Measurements from ENCODE around the gene ITGA11. TPM values are rescaled to one million over a fixed set of nuclear protein-coding genes. Genes with fewer than 3 reads are reported as not detected.

The ITGA11 gene
- total and polyA plus RNA-seq, 2 of the 13 experiments (the other 11 are each of a cell fraction or from before 2014, with no cell fraction given) = not detected

DNA sequence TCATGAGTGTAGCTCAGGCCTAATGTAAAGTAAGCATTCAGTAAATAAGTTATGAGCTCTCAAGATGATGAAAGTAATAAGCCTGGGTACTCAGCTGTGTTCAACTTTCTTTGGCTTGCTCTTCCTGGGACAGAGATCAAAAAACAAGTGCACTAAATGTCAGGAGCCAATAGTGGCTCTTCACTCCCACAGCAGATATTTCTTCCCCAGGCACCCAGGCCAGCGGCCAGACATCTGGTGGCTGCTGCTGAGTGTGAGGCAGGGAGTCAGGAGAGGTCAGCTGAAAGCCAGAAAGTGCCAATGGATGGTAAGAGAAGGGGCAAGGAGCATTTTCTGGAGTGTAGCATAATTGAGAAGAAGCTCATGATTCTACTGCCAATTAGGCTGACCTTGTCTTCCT, 18.2 kb upstream of the ITGA11 start:
- H3K4me3 ChIP-seq (replicated peaks in 1 of 3; ENCODE audit: insufficient read depth in 1 of 3, low read depth in 2 of 3, low read length in 3 of 3) = no peak overlapping the region
- H2AFZ ChIP-seq (ENCODE audit: low read length) = no peak overlapping the region
- no peak for DNase-seq (ENCODE audit: low spot score)
- POLR2A ChIA-PET = no interaction called here
- WGBS (ENCODE audit: low lambda C conversion rate) = 0% methylated on average over 1 of the region's 1 CpG
- H3K27ac ChIP-seq (ENCODE audit: extremely low read length, insufficient read depth, low read length) = no peak overlapping the region
- no peaks in the 10 kb centered on the region for H3K9me3 ChIP-seq (ENCODE audit: low read length)
- ATAC-seq = no peak
- H3K4me1 ChIP-seq (ENCODE audit: insufficient read depth, low read length) = no peaks in the 10 kb centered on the region
- H3K79me2 ChIP-seq (ENCODE audit: insufficient read depth, low read length) = no peaks in the 10 kb centered on the region
- no peak overlapping the region for H3K9ac ChIP-seq (ENCODE audit: insufficient read depth, low read depth, low read length)
- TF ChIP-seq PHB2 (IDR thresholded peaks at IDR 0.05; ENCODE audit: partially characterized antibody) = no peak
- TF ChIP-seq ZNF121 (CRISPR knock-in tag; IDR thresholded peaks at IDR 0.05) = no peak
- no peak for TF ChIP-seq FIP1L1 (IDR thresholded peaks at IDR 0.05; ENCODE audit: borderline replicate concordance, insufficient read depth, low read depth, low read length)
- no peak for TF ChIP-seq POLR2AphosphoS5 (IDR thresholded peaks at IDR 0.05; ENCODE audit: low read depth, low read length)
- TF ChIP-seq ZKSCAN8 (CRISPR knock-in tag; IDR thresholded peaks at IDR 0.05; ENCODE audit: borderline replicate concordance) = no peak
- TF ChIP-seq ELF1 (CRISPR knock-in tag; IDR thresholded peaks at IDR 0.05) = no peak
- TF ChIP-seq, protein P1, sequence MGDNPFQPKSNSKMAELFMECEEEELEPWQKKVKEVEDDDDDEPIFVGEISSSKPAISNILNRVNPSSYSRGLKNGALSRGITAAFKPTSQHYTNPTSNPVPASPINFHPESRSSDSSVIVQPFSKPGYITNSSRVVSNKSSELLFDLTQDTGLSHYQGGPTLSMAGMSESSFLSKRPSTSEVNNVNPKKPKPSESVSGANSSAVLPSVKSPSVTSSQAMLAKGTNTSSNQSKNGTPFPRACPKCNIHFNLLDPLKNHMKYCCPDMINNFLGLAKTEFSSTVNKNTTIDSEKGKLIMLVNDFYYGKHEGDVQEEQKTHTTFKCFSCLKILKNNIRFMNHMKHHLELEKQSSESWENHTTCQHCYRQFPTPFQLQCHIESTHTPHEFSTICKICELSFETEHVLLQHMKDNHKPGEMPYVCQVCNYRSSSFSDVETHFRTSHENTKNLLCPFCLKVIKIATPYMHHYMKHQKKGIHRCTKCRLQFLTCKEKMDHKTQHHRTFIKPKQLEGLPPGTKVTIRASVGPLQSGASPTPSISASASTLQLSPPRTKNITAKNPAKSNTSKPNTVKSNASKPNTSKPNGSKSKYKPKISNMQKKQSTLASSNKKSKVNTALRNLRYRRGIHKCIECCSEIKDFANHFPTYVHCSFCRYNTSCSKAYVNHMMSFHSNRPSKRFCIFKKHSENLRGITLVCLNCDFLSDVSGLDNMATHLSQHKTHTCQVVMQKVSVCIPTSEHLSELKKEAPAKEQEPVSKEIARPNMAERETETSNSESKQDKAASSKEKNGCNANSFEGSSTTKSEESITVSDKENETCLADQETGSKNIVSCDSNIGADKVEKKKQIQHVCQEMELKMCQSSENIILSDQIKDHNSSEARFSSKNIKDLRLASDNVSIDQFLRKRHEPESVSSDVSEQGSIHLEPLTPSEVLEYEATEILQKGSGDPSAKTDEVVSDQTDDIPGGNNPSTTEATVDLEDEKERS (CRISPR knock-in tag; IDR thresholded peaks at IDR 0.05) = no peak
- no peak for TF ChIP-seq JUNB (CRISPR knock-in tag; IDR thresholded peaks at IDR 0.05; ENCODE audit: borderline replicate concordance)
- no peak for TF ChIP-seq RAD21 (CRISPR knock-in tag; IDR thresholded peaks at IDR 0.05)
- TF ChIP-seq, protein P2, sequence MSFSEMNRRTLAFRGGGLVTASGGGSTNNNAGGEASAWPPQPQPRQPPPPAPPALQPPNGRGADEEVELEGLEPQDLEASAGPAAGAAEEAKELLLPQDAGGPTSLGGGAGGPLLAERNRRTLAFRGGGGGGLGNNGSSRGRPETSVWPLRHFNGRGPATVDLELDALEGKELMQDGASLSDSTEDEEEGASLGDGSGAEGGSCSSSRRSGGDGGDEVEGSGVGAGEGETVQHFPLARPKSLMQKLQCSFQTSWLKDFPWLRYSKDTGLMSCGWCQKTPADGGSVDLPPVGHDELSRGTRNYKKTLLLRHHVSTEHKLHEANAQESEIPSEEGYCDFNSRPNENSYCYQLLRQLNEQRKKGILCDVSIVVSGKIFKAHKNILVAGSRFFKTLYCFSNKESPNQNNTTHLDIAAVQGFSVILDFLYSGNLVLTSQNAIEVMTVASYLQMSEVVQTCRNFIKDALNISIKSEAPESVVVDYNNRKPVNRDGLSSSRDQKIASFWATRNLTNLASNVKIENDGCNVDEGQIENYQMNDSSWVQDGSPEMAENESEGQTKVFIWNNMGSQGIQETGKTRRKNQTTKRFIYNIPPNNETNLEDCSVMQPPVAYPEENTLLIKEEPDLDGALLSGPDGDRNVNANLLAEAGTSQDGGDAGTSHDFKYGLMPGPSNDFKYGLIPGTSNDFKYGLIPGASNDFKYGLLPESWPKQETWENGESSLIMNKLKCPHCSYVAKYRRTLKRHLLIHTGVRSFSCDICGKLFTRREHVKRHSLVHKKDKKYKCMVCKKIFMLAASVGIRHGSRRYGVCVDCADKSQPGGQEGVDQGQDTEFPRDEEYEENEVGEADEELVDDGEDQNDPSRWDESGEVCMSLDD (CRISPR knock-in tag; IDR thresholded peaks at IDR 0.05; ENCODE audit: borderline replicate concordance) = no peak
- TF ChIP-seq ZNF616 (CRISPR knock-in tag; IDR thresholded peaks at IDR 0.05; ENCODE audit: low read depth) = no peak
- TF ChIP-seq ZNF891 (CRISPR knock-in tag; IDR thresholded peaks at IDR 0.05) = no peak
- no peak for TF ChIP-seq TOE1 (CRISPR knock-in tag; IDR thresholded peaks at IDR 0.05)
- no peak for TF ChIP-seq ZNF703 (CRISPR knock-in tag; IDR thresholded peaks at IDR 0.05; ENCODE audit: borderline replicate concordance)
- TF ChIP-seq ZNF75D (CRISPR knock-in tag; IDR thresholded peaks at IDR 0.05; ENCODE audit: borderline replicate concordance) = no peak
- no peak for TF ChIP-seq MEIS2 (CRISPR knock-in tag; IDR thresholded peaks at IDR 0.05)
- no peak for TF ChIP-seq POLR2G (IDR thresholded peaks at IDR 0.05; ENCODE audit: low read depth, low read length)
- no peak for TF ChIP-seq NFKB2 (CRISPR knock-in tag; IDR thresholded peaks at IDR 0.05; ENCODE audit: borderline replicate concordance)
- no peak for TF ChIP-seq HDAC2 (CRISPR knock-in tag; IDR thresholded peaks at IDR 0.05)
- TF ChIP-seq SIN3A (IDR thresholded peaks at IDR 0.05; ENCODE audit: borderline replicate concordance, low read depth, low read length) = no peak
- intact Hi-C loops (cut with micrococcal nuclease; ENCODE audit: unreplicated experiment) (no loop called here), in situ Hi-C loops (cut with HindIII; ENCODE audit: extremely low pct_ligation_motif_present, low pct_unique_long_range_greater_than_20kb) (no loop called here)
- H4K20me1 ChIP-seq (ENCODE audit: insufficient read depth, low read length) = no peaks in the 10 kb centered on the region
- no TSS peak for BruUV-seq (replicated peaks)
- no peaks in the 10 kb centered on the region for H3K36me3 ChIP-seq (replicated peaks in 1 of 2; ENCODE audit: control insufficient read depth in 1 of 2, insufficient read depth in 2 of 2, low read length in 2 of 2)
- H3K27me3 ChIP-seq (ENCODE audit: control insufficient read depth in 1 of 2, insufficient read depth in 2 of 2, low read length in 2 of 2) = peaks cover 0 to 11% of the 10 kb centered on the region in 2 experiments; a peak in 3 of 5 replicates
- H3K4me2 ChIP-seq (ENCODE audit: low read depth, low read length) = no peak overlapping the region
- CTCF ChIA-PET (ENCODE audit: low intra/inter-chr PET ratio, low total read pairs) = no interaction called here
- no peak for FAIRE-seq
